ENCODE results near the gene AIDA. TPM values are rescaled to one million over a fixed set of nuclear protein-coding genes. Genes with fewer than 3 reads are reported as not detected.
A peak's percentile ranks its signal among the peaks of the same experiment; 100 is the strongest.

AIDA gene
- total and polyA plus RNA-seq, 11 donors = 29.0 to 73.7 (median 46.6) TPM

DNA sequence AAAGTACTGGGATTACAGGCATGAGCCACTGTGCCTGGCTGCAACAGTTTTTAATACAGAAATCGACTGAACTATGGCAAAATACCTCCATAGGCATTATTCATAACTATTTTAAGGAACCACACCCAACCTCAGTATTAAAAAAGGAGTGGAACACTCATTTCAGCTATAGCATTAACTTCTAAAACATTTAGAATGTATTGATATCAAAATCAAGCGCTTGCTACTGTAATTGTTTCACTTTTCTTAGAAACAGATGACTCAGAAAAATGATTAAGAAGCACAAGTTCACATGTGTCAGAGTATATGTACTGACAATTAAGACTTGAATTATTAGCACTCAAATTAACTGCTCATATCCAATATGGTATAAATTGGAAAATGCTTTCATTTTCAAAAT lies 15.1 kb downstream of the AIDA start:
- ATAC-seq (no peak), DNase-seq (no peak)
- H3K9me3 ChIP-seq = no peaks in the 10 kb centered on the region
- intact Hi-C loops (cut with DNase I) = no loop called here
- H3K4me1 ChIP-seq = peaks cover 0 to 16% (median 2%) of the 10 kb centered on the region in 12 donors
- H3K27ac ChIP-seq = peak overlapping the region in 1 of 12 donors; percentile 23
- H3K27me3 ChIP-seq = no peaks in the 10 kb centered on the region
- no peak overlapping the region for H3K4me3 ChIP-seq
- peaks cover 0 to 60% (median 39%) of the 10 kb centered on the region in 9 donors for H3K36me3 ChIP-seq
- TF ChIP-seq CTCF (IDR thresholded peaks at IDR 0.05) = no peak
- no peak for TF ChIP-seq POLR2A (IDR thresholded peaks at IDR 0.05)
- 96 to 100% (median 97%) methylated on average over 2 of the region's 2 CpGs for WGBS, 4 donors

GRCh38 chr1:222696741-222697140 lies 15.6 kb downstream of the AIDA start:
- Histone ChIP-seq H3K4me1 (peaks cover 0 to 16% (median 2%) of the 10 kb centered on the region in 12 donors), H3K9me3 (no peaks in the 10 kb centered on the region), H3K27me3 (no peaks in the 10 kb centered on the region), H3K27ac (no peak overlapping the region), H3K36me3 (peaks cover 0 to 60% (median 39%) of the 10 kb centered on the region in 9 donors), H3K4me3 (no peak overlapping the region)
- TF ChIP-seq CTCF (IDR thresholded peaks at IDR 0.05) (no peak), POLR2A (IDR thresholded peaks at IDR 0.05) (no peak)
- DNase-seq (no peak), ATAC-seq (no peak)
- intact Hi-C loops (cut with DNase I) = no loop called here
- 97 to 98% (median 97%) methylated on average over 8 of the region's 8 CpGs for WGBS, 4 donors

DNA sequence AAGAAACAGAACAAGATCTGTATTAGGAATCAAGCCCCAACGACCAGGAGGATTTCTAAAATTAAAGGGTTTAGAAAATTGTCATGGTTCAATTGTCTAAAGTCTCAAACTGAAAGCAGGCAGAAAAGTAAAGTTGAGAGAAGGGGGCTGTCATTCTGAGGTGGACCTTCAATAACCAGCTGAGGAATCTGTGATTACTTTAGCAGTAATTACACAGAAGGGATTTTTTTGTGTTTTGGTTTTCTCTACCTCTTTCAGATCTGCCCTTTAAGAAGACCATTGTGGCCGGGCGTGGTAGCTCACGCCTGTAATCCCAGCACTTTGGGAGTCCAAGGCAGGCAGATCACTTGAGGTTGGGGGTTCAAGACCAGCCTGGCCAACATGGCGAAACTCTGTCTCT lies 17.4 kb downstream of the AIDA start:
- WGBS, 4 donors = 86 to 90% (median 88%) methylated on average over 5 of the region's 5 CpGs
- peaks cover 0 to 59% (median 39%) of the 10 kb centered on the region in 9 donors for H3K36me3 ChIP-seq
- no peaks in the 10 kb centered on the region for H3K27me3 ChIP-seq
- H3K4me3 ChIP-seq = no peak overlapping the region
- H3K27ac ChIP-seq = no peak overlapping the region
- no peaks in the 10 kb centered on the region for H3K9me3 ChIP-seq
- peaks cover 0 to 16% (median 2%) of the 10 kb centered on the region in 12 donors for H3K4me1 ChIP-seq
- no peak for ATAC-seq
- DNase-seq = no peak
- TF ChIP-seq POLR2A (IDR thresholded peaks at IDR 0.05) (no peak), CTCF (IDR thresholded peaks at IDR 0.05) (no peak)
- intact Hi-C loops (cut with DNase I) = no loop called here

DNA sequence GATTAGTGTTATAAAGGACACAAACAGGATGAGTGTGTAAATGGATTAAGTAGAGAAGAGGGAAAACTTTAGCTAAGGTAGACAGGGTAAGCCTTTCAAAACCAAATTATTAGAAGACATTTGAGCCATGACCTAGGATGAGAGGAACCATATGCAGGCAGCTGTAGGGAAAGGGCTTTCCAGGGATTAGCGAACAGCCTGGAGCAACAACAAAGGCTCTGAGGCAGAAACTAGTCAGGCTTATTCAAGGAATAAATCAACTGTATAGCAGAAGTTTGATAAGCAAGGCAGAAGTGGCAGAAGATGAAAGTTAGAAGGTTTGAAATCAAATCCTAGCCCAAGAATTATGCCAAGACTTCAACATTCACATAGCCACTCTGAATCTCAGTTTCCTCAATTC lies 21.3 kb downstream of the AIDA start:
- Histone ChIP-seq H3K9me3 (no peaks in the 10 kb centered on the region), H3K4me1 (peaks cover 0 to 6% (median 0%) of the 10 kb centered on the region in 12 donors), H3K4me3 (no peak overlapping the region), H3K36me3 (peaks cover 0 to 69% (median 51%) of the 10 kb centered on the region in 9 donors), H3K27ac (no peak overlapping the region), H3K27me3 (no peaks in the 10 kb centered on the region)
- no peak for ATAC-seq
- TF ChIP-seq CTCF (IDR thresholded peaks at IDR 0.05) = no peak
- no peak for TF ChIP-seq POLR2A (IDR thresholded peaks at IDR 0.05)
- no peak for DNase-seq
- intact Hi-C loops (cut with DNase I) = no loop called here
- 88 to 93% (median 90%) methylated on average over 1 of the region's 1 CpG for WGBS, 4 donors

All from heart left ventricle (tissue), 16 donors.